Activated T-helper 17 cell treated with anti-CD3 and anti-CD28 coated beads, Interleukin-2, amount 50 U/mL, for 72 hours (primary cell): Measurements from ENCODE around the gene TMPRSS13. TPM values are rescaled to one million over a fixed set of nuclear protein-coding genes. Genes with fewer than 3 reads are reported as not detected.
A peak's percentile ranks its signal among the peaks of the same experiment; 100 is the strongest.

ENCODE experiments used
- ATAC-seq: fragments of 150-1000 bp; cut with Tn5 transposase; replicated peaks from 2 replicates; pipeline ENCODE4 v1.10.0; 2021; ENCODE audit warnings: mild to moderate bottlenecking, moderate library complexity
- H3K27ac Mint-ChIP-seq: one replicate; pipeline ENCODE4 v1.8.0; 2022; ENCODE audit warnings: mixed read lengths
- H3K27me3 Mint-ChIP-seq: one replicate; pipeline ENCODE4 v1.8.0; 2022; ENCODE audit warnings: mixed read lengths
- H3K36me3 Mint-ChIP-seq: one replicate; pipeline ENCODE4 v1.8.0; 2022; ENCODE audit warnings: low read depth, mild to moderate bottlenecking, mixed read lengths
- H3K4me1 Mint-ChIP-seq: one replicate; pipeline ENCODE4 v1.8.0; 2022; ENCODE audit warnings: mixed read lengths
- H3K4me3 Mint-ChIP-seq: one replicate; pipeline ENCODE4 v1.8.0; 2022; ENCODE audit warnings: mild to moderate bottlenecking, mixed read lengths
- H3K9me3 Mint-ChIP-seq: one replicate; pipeline ENCODE4 v1.8.0; 2022; ENCODE audit warnings: mixed read lengths
- total RNA-seq, 2 donors: library from RNA; stranded (reverse); gene quantifications; one replicate each; pipeline ENCODE4 v1.2.3, GENCODE V29; 2022

The TMPRSS13 gene
- total RNA-seq, 2 donors from 2014 or later = 0.61 to 2.1 TPM

DNA sequence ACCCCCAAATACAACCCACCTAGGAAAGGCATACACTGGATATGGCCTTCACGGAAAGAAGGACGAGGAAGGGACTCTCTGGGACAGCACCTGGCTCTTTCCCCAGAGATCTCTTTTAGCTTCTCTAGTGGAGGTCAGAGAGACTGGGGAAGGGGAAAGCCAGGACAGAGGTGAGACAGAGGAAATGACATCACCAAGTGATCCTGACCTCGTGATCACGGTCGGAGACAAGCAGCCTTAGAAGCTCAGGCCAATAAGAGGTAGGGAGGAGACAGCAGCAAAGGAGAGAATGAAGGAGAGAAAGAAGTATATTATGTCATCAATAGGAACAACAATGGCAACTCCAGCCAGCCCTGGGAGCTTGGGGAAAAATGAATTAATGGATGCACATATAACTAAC lies 15.4 kb upstream of the TMPRSS13 start:
- Mint-ChIP-seq H3K9me3 (no peaks in the 10 kb centered on the region), H3K4me1 (peaks cover 47% of the 10 kb centered on the region), H3K27ac (peak overlapping the region; percentile 70), H3K36me3 (no peaks in the 10 kb centered on the region), H3K4me3 (peak overlapping the region; percentile 46), H3K27me3 (no peaks in the 10 kb centered on the region)
- ATAC-seq = peak; percentile 47

- peaks cover 32% of the 10 kb centered on the region for H3K4me1 Mint-ChIP-seq
- H3K4me3 Mint-ChIP-seq = no peak overlapping the region
- no peaks in the 10 kb centered on the region for H3K36me3 Mint-ChIP-seq
- no peak for ATAC-seq
- H3K27ac Mint-ChIP-seq = no peak overlapping the region
- no peaks in the 10 kb centered on the region for H3K9me3 Mint-ChIP-seq
- no peaks in the 10 kb centered on the region for H3K27me3 Mint-ChIP-seq
Measured at GRCh38 chr11:117941976-117942654, 12.9 kb upstream of the TMPRSS13 start.

- Mint-ChIP-seq H3K4me3 (no peak overlapping the region), H3K27ac (no peak overlapping the region), H3K36me3 (no peaks in the 10 kb centered on the region), H3K9me3 (no peaks in the 10 kb centered on the region), H3K4me1 (peaks cover 24% of the 10 kb centered on the region), H3K27me3 (no peaks in the 10 kb centered on the region)
- no peak for ATAC-seq
Measured at GRCh38 chr11:117941163-117941707, 12.0 kb upstream of the TMPRSS13 start.

GRCh38 chr11:117940736-117941135 lies 11.5 kb upstream of the TMPRSS13 start:
- Mint-ChIP-seq H3K4me3 (no peak overlapping the region), H3K27me3 (no peaks in the 10 kb centered on the region), H3K27ac (no peak overlapping the region), H3K36me3 (no peaks in the 10 kb centered on the region), H3K4me1 (peaks cover 19% of the 10 kb centered on the region), H3K9me3 (no peaks in the 10 kb centered on the region)
- ATAC-seq = no peak

- peak; percentile 67 for ATAC-seq
Measured at GRCh38 chr11:117936973-117937372, 7.8 kb upstream of the TMPRSS13 start.

DNA sequence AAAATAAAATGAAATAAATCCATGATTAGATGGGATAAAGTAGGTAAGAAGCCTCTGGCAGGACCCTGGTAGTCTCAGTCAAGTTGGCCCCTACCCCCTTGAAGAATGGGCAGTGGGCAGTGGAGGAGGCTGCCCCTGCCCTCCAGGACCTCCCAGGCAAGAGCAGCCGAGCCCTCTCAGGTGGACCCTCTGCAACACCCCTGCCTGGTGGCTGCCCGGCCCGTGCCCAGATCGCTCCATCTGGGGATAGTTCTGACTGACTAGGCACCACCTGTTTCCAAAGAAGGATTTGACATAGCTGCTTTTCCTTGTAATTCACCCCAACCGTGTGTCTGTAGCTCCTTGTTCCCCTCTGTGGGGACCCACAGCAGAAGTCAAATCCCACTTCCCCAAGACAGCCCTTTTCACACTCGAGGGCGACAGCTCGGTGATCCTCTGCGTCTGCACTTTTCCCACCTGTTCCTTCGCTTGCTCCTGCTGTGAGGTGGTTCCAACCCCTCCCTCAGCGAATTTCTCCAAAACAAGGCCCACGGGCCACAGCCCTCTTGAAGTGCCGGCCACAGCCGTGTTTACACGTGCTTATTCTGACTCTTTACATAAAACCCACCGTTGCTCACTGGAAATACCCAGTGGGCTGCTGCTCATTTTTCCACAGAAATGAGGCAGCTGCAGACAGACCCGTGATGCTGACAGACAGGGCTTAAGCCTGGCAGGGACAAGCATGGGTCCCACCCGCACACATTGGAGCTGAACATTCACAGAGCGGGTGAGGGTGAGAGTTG lies 5.5 kb upstream of the TMPRSS13 start:
- Mint-ChIP-seq H3K9me3 (no peaks in the 10 kb centered on the region), H3K27ac (peak overlapping the region; percentile 68), H3K4me1 (peaks cover 34% of the 10 kb centered on the region), H3K4me3 (no peak overlapping the region), H3K27me3 (no peaks in the 10 kb centered on the region), H3K36me3 (no peaks in the 10 kb centered on the region)
- no peak for ATAC-seq

More at GRCh38 chr11:117936973-117937372, 7.8 kb upstream of the TMPRSS13 start:
- peaks cover 15% of the 10 kb centered on the region for H3K4me1 Mint-ChIP-seq
- no peaks in the 10 kb centered on the region for H3K9me3 Mint-ChIP-seq
- H3K36me3 Mint-ChIP-seq = no peaks in the 10 kb centered on the region
- no peaks in the 10 kb centered on the region for H3K27me3 Mint-ChIP-seq
- no peak overlapping the region for H3K4me3 Mint-ChIP-seq
- no peak overlapping the region for H3K27ac Mint-ChIP-seq

- no peaks in the 10 kb centered on the region for H3K36me3 Mint-ChIP-seq
- no peak for ATAC-seq
- peaks cover 35% of the 10 kb centered on the region for H3K4me1 Mint-ChIP-seq
- no peaks in the 10 kb centered on the region for H3K9me3 Mint-ChIP-seq
- H3K27me3 Mint-ChIP-seq = no peaks in the 10 kb centered on the region
- H3K27ac Mint-ChIP-seq = peak overlapping the region; percentile 90
- H3K4me3 Mint-ChIP-seq = no peak overlapping the region
Measured at GRCh38 chr11:117933930-117934329, 4.7 kb upstream of the TMPRSS13 start.

DNA sequence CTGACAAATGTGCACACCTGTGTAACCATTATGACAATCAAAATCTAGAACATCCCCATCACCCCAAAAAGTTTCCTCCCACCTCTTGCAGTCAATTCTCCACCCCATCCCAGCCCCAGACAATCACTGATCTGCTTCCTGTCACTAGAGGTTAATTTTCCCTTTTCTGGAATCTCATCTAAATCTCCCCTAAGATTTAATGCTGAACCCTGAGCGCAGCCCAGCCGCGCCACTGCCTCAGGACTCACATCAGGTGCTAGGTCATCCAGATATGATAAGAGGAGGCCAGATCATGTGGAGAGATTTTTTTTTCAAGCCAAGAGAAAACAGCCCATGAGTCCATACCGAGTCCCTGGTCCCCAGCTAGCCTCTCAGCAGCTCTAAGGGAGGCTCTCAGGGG lies 4.3 kb upstream of the TMPRSS13 start:
- peak overlapping the region; percentile 90 for H3K27ac Mint-ChIP-seq
- no peaks in the 10 kb centered on the region for H3K9me3 Mint-ChIP-seq
- H3K4me3 Mint-ChIP-seq = no peak overlapping the region
- no peaks in the 10 kb centered on the region for H3K27me3 Mint-ChIP-seq
- H3K36me3 Mint-ChIP-seq = no peaks in the 10 kb centered on the region
- H3K4me1 Mint-ChIP-seq = peaks cover 38% of the 10 kb centered on the region
- ATAC-seq = no peak

DNA sequence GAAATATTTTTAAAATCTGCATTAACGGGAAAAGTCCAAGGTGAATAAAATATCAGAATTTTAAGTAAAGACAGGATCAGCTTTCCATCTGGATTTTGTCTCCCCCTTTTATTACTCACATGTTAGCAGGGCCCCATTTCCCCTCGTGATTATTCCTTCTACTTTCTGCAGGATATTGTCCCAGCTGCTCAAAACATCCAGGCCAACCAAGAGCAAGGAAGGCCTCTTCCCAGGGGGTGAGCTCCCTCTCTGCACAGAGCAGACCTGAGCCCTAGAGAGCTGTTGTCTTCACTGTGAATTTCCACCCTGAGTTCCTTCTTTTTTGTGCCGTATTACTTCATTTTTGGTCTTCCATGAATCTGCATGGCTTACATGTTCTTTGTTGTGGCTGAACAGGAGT lies 3.7 kb upstream of the TMPRSS13 start:
- H3K9me3 Mint-ChIP-seq = no peaks in the 10 kb centered on the region
- ATAC-seq = no peak
- peak overlapping the region; percentile 90 for H3K27ac Mint-ChIP-seq

GRCh38 chr11:117932426-117932825 lies 3.2 kb upstream of the TMPRSS13 start:
- Mint-ChIP-seq H3K36me3 (no peaks in the 10 kb centered on the region), H3K27me3 (no peaks in the 10 kb centered on the region), H3K4me3 (peak overlapping the region; percentile 66), H3K27ac (peak overlapping the region; percentile 90), H3K4me1 (peaks cover 42% of the 10 kb centered on the region), H3K9me3 (no peaks in the 10 kb centered on the region)
- ATAC-seq = no peak

More for the DNA sequence above, 3.7 kb upstream of the TMPRSS13 start:
- Mint-ChIP-seq H3K27me3 (no peaks in the 10 kb centered on the region), H3K4me1 (peaks cover 42% of the 10 kb centered on the region), H3K4me3 (no peak overlapping the region), H3K36me3 (no peaks in the 10 kb centered on the region)

DNA sequence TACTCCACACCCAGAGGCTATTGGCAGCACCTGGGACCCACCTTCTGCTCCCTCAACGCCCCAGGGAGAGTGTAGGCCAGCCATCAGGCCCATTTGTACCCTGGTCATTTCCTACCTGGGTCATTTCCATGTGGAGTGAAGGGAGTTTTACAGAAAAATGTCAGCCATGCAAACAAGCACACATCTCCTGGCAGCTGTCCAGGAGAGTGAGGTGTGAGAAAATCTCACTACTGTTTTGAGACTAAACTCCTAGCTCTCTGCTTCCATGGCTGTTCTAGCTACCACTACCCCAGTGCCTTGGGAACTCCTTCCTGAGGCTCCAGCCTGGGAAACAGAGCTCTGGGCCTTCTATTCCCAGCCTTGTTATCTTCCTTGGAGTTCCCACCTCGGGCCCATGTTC lies 2.8 kb upstream of the TMPRSS13 start:
- Mint-ChIP-seq H3K27ac (peak overlapping the region; percentile 90), H3K9me3 (no peaks in the 10 kb centered on the region), H3K36me3 (no peaks in the 10 kb centered on the region), H3K4me1 (peaks cover 42% of the 10 kb centered on the region), H3K27me3 (no peaks in the 10 kb centered on the region), H3K4me3 (peak overlapping the region; percentile 66)
- peak; percentile 75 for ATAC-seq

GRCh38 chr11:117931331-117931950 lies 2.2 kb upstream of the TMPRSS13 start:
- Mint-ChIP-seq H3K4me1 (peaks cover 42% of the 10 kb centered on the region), H3K9me3 (no peaks in the 10 kb centered on the region), H3K4me3 (peak overlapping the region; percentile 66), H3K36me3 (no peaks in the 10 kb centered on the region), H3K27ac (peak overlapping the region; percentile 90), H3K27me3 (no peaks in the 10 kb centered on the region)
- ATAC-seq = no peak

GRCh38 chr11:117930668-117931330 lies 1.6 kb upstream of the TMPRSS13 start:
- H3K4me1 Mint-ChIP-seq = peaks cover 42% of the 10 kb centered on the region
- ATAC-seq = peak; percentile 71

GRCh38 chr11:117929916-117930570 lies 841 bp upstream of the TMPRSS13 start:
- H3K4me1 Mint-ChIP-seq = peaks cover 42% of the 10 kb centered on the region
- H3K4me3 Mint-ChIP-seq = peak overlapping the region; percentile 66
- no peaks in the 10 kb centered on the region for H3K9me3 Mint-ChIP-seq
- no peaks in the 10 kb centered on the region for H3K27me3 Mint-ChIP-seq
- H3K27ac Mint-ChIP-seq = peak overlapping the region; percentile 84
- no peak for ATAC-seq
- no peaks in the 10 kb centered on the region for H3K36me3 Mint-ChIP-seq

More at GRCh38 chr11:117930668-117931330, 1.6 kb upstream of the TMPRSS13 start:
- no peaks in the 10 kb centered on the region for H3K27me3 Mint-ChIP-seq
- no peaks in the 10 kb centered on the region for H3K36me3 Mint-ChIP-seq
- H3K4me3 Mint-ChIP-seq = peak overlapping the region; percentile 66
- no peaks in the 10 kb centered on the region for H3K9me3 Mint-ChIP-seq
- H3K27ac Mint-ChIP-seq = peak overlapping the region; percentile 84
